ENCODE results near the gene TCF7L2.

DNA sequence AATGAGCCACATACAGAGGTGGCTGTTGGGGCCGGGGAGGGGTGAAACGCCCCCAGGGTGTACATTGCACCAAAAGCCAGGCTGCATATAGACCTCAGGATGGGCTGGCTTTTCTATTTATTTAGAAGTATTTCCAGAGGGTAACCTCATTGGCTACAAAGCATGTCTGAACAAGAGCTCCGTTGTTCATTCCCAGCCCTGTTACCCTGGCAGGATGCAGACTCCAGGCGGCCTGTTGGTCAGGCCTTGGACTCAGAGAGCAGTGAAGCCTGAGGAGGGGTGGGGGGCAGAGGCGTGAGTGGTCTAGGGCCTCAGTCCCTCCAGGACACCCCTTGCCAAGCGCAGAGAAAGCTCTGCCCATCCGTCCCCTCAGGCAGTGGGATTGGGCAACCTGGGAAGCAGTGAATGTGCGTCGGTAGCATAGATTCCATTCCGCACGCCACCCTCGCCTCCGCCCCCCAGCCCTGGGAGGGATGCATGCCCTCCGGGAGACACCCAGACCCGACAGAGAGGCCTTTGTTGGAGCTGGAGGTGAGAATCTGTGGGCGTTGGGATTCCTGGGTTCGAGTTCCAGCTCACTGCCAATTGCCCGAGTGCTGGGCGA is 41.9 kb downstream of the TCF7L2 start:
- TF ChIP-seq POLR2AphosphoS5 (IDR thresholded peaks at IDR 0.05; ENCODE audit: low read depth, low read length) (no peak), FOXP2 (optimal IDR thresholded peaks at IDR 0.05; ENCODE audit: borderline replicate concordance, extremely low read depth, extremely low read length, insufficient read depth) (no peak), SIN3A (IDR thresholded peaks at IDR 0.05; ENCODE audit: borderline replicate concordance, insufficient read depth, low read length) (no peak)
- TF ChIP-seq, protein P1, sequence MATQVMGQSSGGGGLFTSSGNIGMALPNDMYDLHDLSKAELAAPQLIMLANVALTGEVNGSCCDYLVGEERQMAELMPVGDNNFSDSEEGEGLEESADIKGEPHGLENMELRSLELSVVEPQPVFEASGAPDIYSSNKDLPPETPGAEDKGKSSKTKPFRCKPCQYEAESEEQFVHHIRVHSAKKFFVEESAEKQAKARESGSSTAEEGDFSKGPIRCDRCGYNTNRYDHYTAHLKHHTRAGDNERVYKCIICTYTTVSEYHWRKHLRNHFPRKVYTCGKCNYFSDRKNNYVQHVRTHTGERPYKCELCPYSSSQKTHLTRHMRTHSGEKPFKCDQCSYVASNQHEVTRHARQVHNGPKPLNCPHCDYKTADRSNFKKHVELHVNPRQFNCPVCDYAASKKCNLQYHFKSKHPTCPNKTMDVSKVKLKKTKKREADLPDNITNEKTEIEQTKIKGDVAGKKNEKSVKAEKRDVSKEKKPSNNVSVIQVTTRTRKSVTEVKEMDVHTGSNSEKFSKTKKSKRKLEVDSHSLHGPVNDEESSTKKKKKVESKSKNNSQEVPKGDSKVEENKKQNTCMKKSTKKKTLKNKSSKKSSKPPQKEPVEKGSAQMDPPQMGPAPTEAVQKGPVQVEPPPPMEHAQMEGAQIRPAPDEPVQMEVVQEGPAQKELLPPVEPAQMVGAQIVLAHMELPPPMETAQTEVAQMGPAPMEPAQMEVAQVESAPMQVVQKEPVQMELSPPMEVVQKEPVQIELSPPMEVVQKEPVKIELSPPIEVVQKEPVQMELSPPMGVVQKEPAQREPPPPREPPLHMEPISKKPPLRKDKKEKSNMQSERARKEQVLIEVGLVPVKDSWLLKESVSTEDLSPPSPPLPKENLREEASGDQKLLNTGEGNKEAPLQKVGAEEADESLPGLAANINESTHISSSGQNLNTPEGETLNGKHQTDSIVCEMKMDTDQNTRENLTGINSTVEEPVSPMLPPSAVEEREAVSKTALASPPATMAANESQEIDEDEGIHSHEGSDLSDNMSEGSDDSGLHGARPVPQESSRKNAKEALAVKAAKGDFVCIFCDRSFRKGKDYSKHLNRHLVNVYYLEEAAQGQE (IDR thresholded peaks at IDR 0.05; ENCODE audit: insufficient read depth in 1 of 2, low read depth in 2 of 2, low read length in 2 of 2), result no peak

Measured in PFSK-1 (cell line).